GM12878 (cell line): ENCODE data around the gene MAP4K1. TPM values are rescaled to one million over a fixed set of nuclear protein-coding genes. Genes with fewer than 3 reads are reported as not detected.

Source experiments
- ATF7 ChIP-seq: fragments of 450-650 bp; IDR thresholded peaks from 2 replicates; pipeline ENCODE4 v1.6.1; 2016; ENCODE audit warnings: low read depth, mild to moderate bottlenecking
- BACH1 ChIP-seq: fragments of 450-650 bp; IDR thresholded peaks from 2 replicates; pipeline ENCODE4 v1.6.1; 2017; ENCODE audit warnings: mild to moderate bottlenecking, borderline replicate concordance
- BCL11A ChIP-seq: IDR thresholded peaks from 2 replicates; pipeline ENCODE4 v1.6.1; 2011; ENCODE audit warnings: low read depth, low read length
- BHLHE40 ChIP-seq, 2 experiments: fragments of 450-650 bp in 1 of 2; IDR thresholded peaks; 2 replicates each; pipeline ENCODE4 v1.6.1; 2011 to 2017; ENCODE audit warnings: low read depth in 2 of 2, borderline replicate concordance in 1 of 2, improper control_type of control experiment in 1 of 2, low read length in 1 of 2, mild to moderate bottlenecking in 1 of 2
- BRCA1 ChIP-seq: IDR thresholded peaks from 2 replicates; pipeline ENCODE4 v1.6.1; 2011; ENCODE audit warnings: low read depth, low read length, improper control_type of control experiment
- CBX5 ChIP-seq: sonication (generic); IDR thresholded peaks from 2 replicates; pipeline ENCODE4 v1.6.1; 2016; ENCODE audit warnings: low read depth, moderate library complexity, mild to moderate bottlenecking, inconsistent platforms
- CHD2 ChIP-seq: IDR thresholded peaks from 2 replicates; pipeline ENCODE4 v1.6.1; 2011; ENCODE audit warnings: low read depth, low read length, improper control_type of control experiment, borderline replicate concordance
- CREB1 ChIP-seq: IDR thresholded peaks from 2 replicates; pipeline ENCODE4 v1.6.1; 2012; ENCODE audit warnings: low read depth, mild to moderate bottlenecking, inconsistent platforms
- DPF2 ChIP-seq: fragments of 450-650 bp; IDR thresholded peaks from 2 replicates; pipeline ENCODE4 v1.6.1; 2017; ENCODE audit warnings: mild to moderate bottlenecking
- ETV6 ChIP-seq, 2 experiments: fragments of 450-650 bp in 1 of 2; IDR thresholded peaks in 1 of 2; conservative IDR thresholded peaks in 1 of 2; 2 replicates each; pipeline ENCODE4 v1.6.1; 2014; ENCODE audit warnings: antibody characterized with exemption in 1 of 2, borderline replicate concordance in 1 of 2, low read depth in 1 of 2, mild to moderate bottlenecking in 1 of 2, moderate library complexity in 1 of 2
- FOXK2 ChIP-seq: fragments of 450-650 bp; IDR thresholded peaks from 2 replicates; pipeline ENCODE4 v1.6.1; 2017; ENCODE audit warnings: mild to moderate bottlenecking, moderate library complexity
- HCFC1 ChIP-seq: fragments of 150-350 bp; IDR thresholded peaks from 2 replicates; pipeline ENCODE4 v1.6.1; 2014; ENCODE audit warnings: low read length
- HDGF ChIP-seq: fragments of 450-650 bp; IDR thresholded peaks from 2 replicates; pipeline ENCODE4 v1.6.1; 2016; ENCODE audit warnings: antibody characterized with exemption
- IKZF1 ChIP-seq: fragments of 450-650 bp; conservative IDR thresholded peaks from 2 replicates; pipeline ENCODE4 v1.6.1; 2017; ENCODE audit warnings: antibody characterized with exemption, mild to moderate bottlenecking
- MEF2B ChIP-seq: fragments of 450-650 bp; IDR thresholded peaks from 2 replicates; pipeline ENCODE4 v1.6.1; 2018; ENCODE audit warnings: mild to moderate bottlenecking, moderate library complexity; ENCODE audit not compliant: partially characterized antibody, poor library complexity, severe bottlenecking
- MTA2 ChIP-seq: fragments of 450-650 bp; IDR thresholded peaks from 2 replicates; pipeline ENCODE4 v1.6.1; 2016; ENCODE audit warnings: low read depth, mild to moderate bottlenecking, moderate library complexity
- NFIC ChIP-seq: IDR thresholded peaks from 2 replicates; pipeline ENCODE4 v1.6.1; 2012; ENCODE audit warnings: low read depth, mild to moderate bottlenecking, inconsistent platforms, low read length, moderate library complexity
- NFYA ChIP-seq: IDR thresholded peaks from 2 replicates; pipeline ENCODE4 v1.6.1; 2011; ENCODE audit warnings: low read depth, mild to moderate bottlenecking, low read length, improper control_type of control experiment, borderline replicate concordance
- NR2C1 ChIP-seq: fragments of 450-650 bp; IDR thresholded peaks from 2 replicates; pipeline ENCODE4 v1.6.1; 2017; ENCODE audit warnings: antibody characterized with exemption, mild to moderate bottlenecking, moderate library complexity
- NR2C2 ChIP-seq: IDR thresholded peaks from 2 replicates; pipeline ENCODE4 v1.6.1; 2011; ENCODE audit warnings: borderline replicate concordance, low read depth; ENCODE audit not compliant: control insufficient read depth, insufficient read length
- PKNOX1 ChIP-seq: fragments of 450-650 bp; IDR thresholded peaks from 2 replicates; pipeline ENCODE4 v1.6.1; 2016; ENCODE audit warnings: mild to moderate bottlenecking
- POLR2AphosphoS2 ChIP-seq: IDR thresholded peaks from 2 replicates; pipeline ENCODE4 v1.6.1; 2011; ENCODE audit warnings: low read depth, mild to moderate bottlenecking, low read length, improper control_type of control experiment, moderate library complexity
- RCOR1 ChIP-seq: conservative IDR thresholded peaks from 2 replicates; pipeline ENCODE4 v1.6.1; 2012; ENCODE audit warnings: low read depth, low read length, improper control_type of control experiment
- RFX5 ChIP-seq: IDR thresholded peaks from 2 replicates; pipeline ENCODE4 v1.6.1; 2011; ENCODE audit warnings: low read depth, low read length, improper control_type of control experiment
- SP1 ChIP-seq: IDR thresholded peaks from one replicate; pipeline ENCODE4 v1.6.1; 2011; ENCODE audit warnings: low read depth, low read length
- SRF ChIP-seq, 2 experiments: IDR thresholded peaks; 2 replicates each; pipeline ENCODE4 v1.6.1; 2011; ENCODE audit warnings: low read depth in 2 of 2, low read length in 2 of 2, mild to moderate bottlenecking in 1 of 2, moderate library complexity in 1 of 2
- STAT3 ChIP-seq: IDR thresholded peaks from 2 replicates; pipeline ENCODE4 v1.6.1; 2011; ENCODE audit warnings: low read depth, low read length, improper control_type of control experiment
- TAF1 ChIP-seq: IDR thresholded peaks from 2 replicates; pipeline ENCODE4 v1.6.1; 2011; ENCODE audit warnings: mild to moderate bottlenecking, low read depth, low read length, borderline replicate concordance
- ZNF207 ChIP-seq: fragments of 450-650 bp; IDR thresholded peaks from 2 replicates; pipeline ENCODE4 v1.6.1; 2014; ENCODE audit warnings: antibody characterized with exemption, mild to moderate bottlenecking, borderline replicate concordance
- polyA plus RNA-seq, 11 experiments: library from polyadenylated mRNA; depleted of rRNA in 4 of 11; unstranded in 6 of 11; stranded (reverse) in 5 of 11; fragments of >200 nt; fragmentation: Nextera tagmentation in 4 of 11; fragmentation: Illumina TruSeq in 1 of 11; extraction: Ambion mirVana in 4 of 11; extraction: Trizol in 1 of 11; gene quantifications; 1 replicate in 1 of 11; 2 replicates in 10 of 11; pipeline versions ENCODE4 v1.2.1 to v1.2.3, GENCODE V29; 2011 to 2016; ENCODE audit warnings: inconsistent platforms in 2 of 11, missing spikeins in 2 of 11, low read depth in 1 of 11
- total RNA-seq, 4 experiments: library from RNA; depleted of rRNA in 3 of 4; stranded (reverse); fragments of >200 nt in 3 of 4; fragmentation: Illumina TruSeq in 1 of 4; extraction: Trizol in 1 of 4; gene quantifications; 2 replicates each; pipeline versions ENCODE4 v1.2.1 to v1.2.3, GENCODE V29; 2013 to 2021
- TF ChIP-seq, protein P1 (sequence below): IDR thresholded peaks from 2 replicates; pipeline ENCODE4 v1.6.1; 2011; ENCODE audit warnings: mild to moderate bottlenecking, low read depth, low read length, moderate library complexity; ENCODE audit not compliant: insufficient replicate concordance

Gene MAP4K1
- total and polyA plus RNA-seq, 10 of the 15 experiments (the other 5 are each of a cell fraction or from before 2014, with no cell fraction given): 39.2 to 306 (median 140) TPM

- TF ChIP-seq POLR2AphosphoS2: no peak
- TF ChIP-seq SRF (IDR thresholded peaks at IDR 0.05; ENCODE audit: low read depth in 2 of 2, low read length in 2 of 2): peak in 1 of 2 experiments; percentile 28; a peak in 1 of 4 replicates
- TF ChIP-seq CHD2: peak; percentile 61; the same call in 1 of the 2 replicates
- TF ChIP-seq, protein P1, sequence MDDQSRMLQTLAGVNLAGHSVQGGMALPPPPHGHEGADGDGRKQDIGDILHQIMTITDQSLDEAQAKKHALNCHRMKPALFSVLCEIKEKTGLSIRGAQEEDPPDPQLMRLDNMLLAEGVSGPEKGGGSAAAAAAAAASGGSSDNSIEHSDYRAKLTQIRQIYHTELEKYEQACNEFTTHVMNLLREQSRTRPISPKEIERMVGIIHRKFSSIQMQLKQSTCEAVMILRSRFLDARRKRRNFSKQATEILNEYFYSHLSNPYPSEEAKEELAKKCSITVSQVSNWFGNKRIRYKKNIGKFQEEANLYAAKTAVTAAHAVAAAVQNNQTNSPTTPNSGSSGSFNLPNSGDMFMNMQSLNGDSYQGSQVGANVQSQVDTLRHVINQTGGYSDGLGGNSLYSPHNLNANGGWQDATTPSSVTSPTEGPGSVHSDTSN: no peak
- peak; percentile 98 for TF ChIP-seq NFIC
- peak; percentile 94; the same call in 1 of the 2 replicates for TF ChIP-seq CBX5
- 0 out of 2 replicates have a peak, but pooled peaks have one; percentile 29 for TF ChIP-seq RCOR1
- TF ChIP-seq MTA2: peak; percentile 97
- TF ChIP-seq RFX5: no peak
- no peak for TF ChIP-seq ZNF207
- TF ChIP-seq BRCA1: no peak
- TF ChIP-seq PKNOX1: peak; percentile 70
- TF ChIP-seq NR2C2: no peak
- TF ChIP-seq DPF2: peak; percentile 96
- TF ChIP-seq BHLHE40 (IDR thresholded peaks at IDR 0.05; ENCODE audit: borderline replicate concordance in 1 of 2, low read depth in 2 of 2, low read length in 1 of 2): peak; percentile 93 to 95
- peak; percentile 89; the same call in 1 of the 2 replicates for TF ChIP-seq STAT3
- peak; percentile 91 for TF ChIP-seq IKZF1
- TF ChIP-seq TAF1: peak; percentile 17; the same call in 1 of the 2 replicates
- TF ChIP-seq NFYA: no peak
- TF ChIP-seq SP1: peak; percentile 23
- TF ChIP-seq MEF2B: peak; percentile 89
- no peak for TF ChIP-seq HCFC1
- TF ChIP-seq FOXK2: no peak
- peak; percentile 87 for TF ChIP-seq HDGF
- TF ChIP-seq ATF7: peak; percentile 98
- peak in 1 of 2 experiments; percentile 68; a peak in 2 of 4 replicates for TF ChIP-seq ETV6 (conservative IDR thresholded peaks at IDR 0.05 in 1 of 2, IDR thresholded peaks at IDR 0.05 in 1 of 2; ENCODE audit: borderline replicate concordance in 1 of 2, low read depth in 1 of 2)
- TF ChIP-seq NR2C1: no peak; the same call in 1 of the 2 replicates
- peak; percentile 87 for TF ChIP-seq BCL11A
- TF ChIP-seq CREB1: peak; percentile 95
- peak; percentile 84; the same call in 1 of the 2 replicates for TF ChIP-seq BACH1
These were observed 58.0 kb downstream of the MAP4K1 start (continued) for GRCh38 chr19:38559428-38560401.
